Airway epithelial cell (primary cell): ENCODE measurements around the gene MGP. TPM values are rescaled to one million over a fixed set of nuclear protein-coding genes. Genes with fewer than 3 reads are reported as not detected.

Experiments used
- total RNA-seq: library from RNA; depleted of rRNA; stranded (reverse); fragments of >200 nt; gene quantifications from 2 replicates; pipeline ENCODE4 v1.2.3, GENCODE V29; 2015

The MGP gene
- total RNA-seq, result 0.14 TPM in 1 of 2 replicates, not detected in the other

GRCh38 chr12:14885718-14886221 is at the start of gene MGP:
Gene MGP, minus strand, starts transcription at chr12:14885854. Its CDS starts 63 bp downstream, at chr12:14885791.

GRCh38 chr12:14843425-14843887 is 42.2 kb downstream of the MGP start, which contains the start of gene ART4:
Gene ART4, minus strand, starts transcription at chr12:14843526. Its CDS starts 413 bp downstream, at chr12:14843113.

Other genes starting within 250 kb of the MGP start
- not detected in 2 replicates for gene GUCY2C, start 189.3 kb downstream of the MGP start, total RNA-seq
- 17.1 and 24.7 TPM in 2 replicates for gene WBP11, start 82.4 kb downstream of the MGP start, total RNA-seq
- gene C12orf60, start 82.2 kb downstream of the MGP start, total RNA-seq, result 1.2 and 2.3 TPM in 2 replicates
- gene SMCO3, start 71.7 kb downstream of the MGP start, total RNA-seq, result not detected in 2 replicates
- gene ART4, start 42.3 kb downstream of the MGP start, total RNA-seq, result not detected in 2 replicates
- gene ERP27, start 52.7 kb upstream of the MGP start, total RNA-seq, result 2.8 and 5.7 TPM in 2 replicates
- 33.1 and 39.9 TPM in 2 replicates for gene ARHGDIB, start 75.7 kb upstream of the MGP start, total RNA-seq
- gene PDE6H, start 87.2 kb upstream of the MGP start, total RNA-seq, result not detected in 2 replicates